Stomach (tissue), 9 donors: Measurements from ENCODE around the gene PSD4. TPM values are rescaled to one million over a fixed set of nuclear protein-coding genes. Genes with fewer than 3 reads are reported as not detected.

Experiments
- DNase-seq, 2 donors: peaks; one replicate each; pipeline versions ENCODE4 v3.0.0 to v3.0.0-alpha.2; 2013 to 2019
- H3K27ac ChIP-seq, 5 donors: fragments of 200-600 bp in 4 of 5; sonication (generic) in 4 of 5; one replicate each; pipeline ENCODE4 v1.5.1; 2013 to 2019; ENCODE audit warnings: mild to moderate bottlenecking in 1 of 5, moderate library complexity in 1 of 5
- H3K27me3 ChIP-seq, 3 donors: fragments of 200-600 bp; sonication (generic); one replicate each; pipeline ENCODE4 v1.5.1; 2017 to 2019; ENCODE audit warnings: mixed run types in 1 of 3
- H3K36me3 ChIP-seq, 4 donors: fragments of 200-600 bp; sonication (generic); 1 replicate in 3 of 4; 2 replicates in 1 of 4; pipeline ENCODE4 v1.5.1; 2016 to 2019
- H3K4me1 ChIP-seq, 4 donors: fragments of 200-600 bp; sonication (generic); one replicate each; pipeline ENCODE4 v1.5.1; 2016 to 2019
- H3K4me3 ChIP-seq, 4 donors: fragments of 200-600 bp; sonication (generic) in 3 of 4; one replicate each; pipeline ENCODE4 v1.5.1; 2016 to 2019; ENCODE audit warnings: mild to moderate bottlenecking in 1 of 4
- H3K9me3 ChIP-seq, 4 donors: fragments of 200-600 bp; sonication (generic); one replicate each; pipeline ENCODE4 v1.5.1; 2016 to 2019
- EP300 ChIP-seq: sonication (generic); formaldehyde crosslinking; IDR thresholded peaks from one replicate; pipeline ENCODE4 v1.6.1; 2017; ENCODE audit warnings: antibody characterized with exemption
- POLR2A ChIP-seq, 4 donors: fragments of 450-650 bp; IDR thresholded peaks; one replicate each; pipeline ENCODE4 v1.6.1; 2016; ENCODE audit warnings: antibody characterized with exemption in 4 of 4, control low read depth in 2 of 4, mild to moderate bottlenecking in 1 of 4, moderate library complexity in 1 of 4
- POLR2AphosphoS5 ChIP-seq, 3 donors: sonication (generic); formaldehyde crosslinking; IDR thresholded peaks; one replicate each; pipeline ENCODE4 v1.6.1; 2016; ENCODE audit warnings: antibody characterized with exemption in 3 of 3
- WGBS, 5 donors: extraction: QIAGEN DNeasy Blood & Tissue Kit in 3 of 5; methylation state at CpG; one replicate each; pipeline versions ENCODE4 v1.1.5 to v1.1.7; 2013 to 2018; 5-methylcytosine and 5-hydroxymethylcytosine counted together
- intact Hi-C: fragments of 100-400 bp; cut with DNase I; formaldehyde crosslinking; loops from one replicate; pipeline ENCODE4 v1.15.1; 2023; ENCODE audit warnings: low total_unique reads
- polyA plus RNA-seq, 3 donors: library from polyadenylated mRNA; stranded (reverse); fragments of 200-250 nt; gene quantifications; one replicate each; pipeline ENCODE4 v1.2.3, GENCODE V29; 2013
- total RNA-seq, 5 donors: library from RNA; depleted of rRNA; stranded (reverse); fragments of >200 nt; gene quantifications; one replicate each; pipeline versions ENCODE4 v1.1.0 to v1.2.3, GENCODE V29; 2014 to 2016
- TF ChIP-seq, protein P1 (sequence below), 7 experiments: fragments of 450-650 bp in 4 of 7; fragments of 200-600 bp in 3 of 7; sonication (generic) in 3 of 7; IDR thresholded peaks; one replicate each; pipeline ENCODE4 v1.5.1; 2016 to 2019; ENCODE audit warnings: antibody characterized with exemption in 7 of 7, control low read depth in 2 of 7, mild to moderate bottlenecking in 1 of 7
- donor health status: healthy with polysubstance abuse.
- donor health status: Bipolar disorder and iron deficiency.
- donor health status: healthy.

Gene PSD4
- total and polyA plus RNA-seq, 8 donors, result 19.9 to 146 (median 36.4) TPM

DNA sequence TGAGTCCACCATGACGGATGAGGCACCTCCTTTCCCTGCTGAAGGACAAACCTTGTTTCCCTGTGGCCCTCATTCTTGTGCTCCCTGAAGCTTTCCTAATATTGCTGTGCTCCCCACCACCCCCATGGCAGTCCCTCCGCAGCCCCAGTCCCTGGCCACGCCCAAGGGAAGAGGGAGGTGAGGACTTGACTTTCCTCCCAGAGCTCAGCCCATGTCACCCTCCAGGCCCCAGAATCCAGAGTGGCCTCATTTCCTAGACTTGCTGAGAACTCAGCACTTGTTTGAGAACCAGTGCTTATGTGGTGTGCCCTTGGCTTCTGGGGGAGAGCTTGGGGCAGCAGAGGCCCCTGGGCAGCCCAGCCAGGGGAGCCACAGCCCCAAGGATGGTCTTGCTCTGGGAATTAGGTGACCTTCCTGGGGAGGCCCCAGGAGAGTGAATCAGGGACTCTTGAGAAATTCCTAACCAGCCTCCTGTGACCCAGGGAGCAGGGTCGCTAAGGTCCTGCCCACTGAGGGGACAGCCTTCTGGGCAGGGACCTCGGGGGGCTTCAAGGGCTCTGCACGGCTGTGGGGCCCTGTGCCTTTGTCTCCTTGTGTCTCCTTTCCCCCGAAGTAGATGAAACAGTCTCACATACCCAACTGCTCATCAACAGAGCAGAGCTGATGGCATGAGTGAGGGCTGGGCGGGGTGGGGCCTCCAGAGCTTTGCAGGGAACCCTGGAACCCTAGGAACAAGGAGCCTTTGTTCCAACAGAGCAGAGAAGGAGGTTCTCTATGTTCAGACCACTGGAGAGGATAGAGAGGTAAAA is 27.9 kb downstream of the PSD4 start:
- peaks cover 3 to 42% (median 30%) of the 10 kb centered on the region in 4 donors for H3K36me3 ChIP-seq
- intact Hi-C loops, result loop anchor here (5.0 kb wide), 1 partner anchor 64 kb away; no protein-coding TSS in a partner anchor
- DNase-seq, result peak in 1 of 2 donors; percentile 32
- TF ChIP-seq POLR2A (IDR thresholded peaks at IDR 0.05) (no peak), POLR2AphosphoS5 (IDR thresholded peaks at IDR 0.05) (no peak), EP300 (no peak)
- TF ChIP-seq, protein P1, sequence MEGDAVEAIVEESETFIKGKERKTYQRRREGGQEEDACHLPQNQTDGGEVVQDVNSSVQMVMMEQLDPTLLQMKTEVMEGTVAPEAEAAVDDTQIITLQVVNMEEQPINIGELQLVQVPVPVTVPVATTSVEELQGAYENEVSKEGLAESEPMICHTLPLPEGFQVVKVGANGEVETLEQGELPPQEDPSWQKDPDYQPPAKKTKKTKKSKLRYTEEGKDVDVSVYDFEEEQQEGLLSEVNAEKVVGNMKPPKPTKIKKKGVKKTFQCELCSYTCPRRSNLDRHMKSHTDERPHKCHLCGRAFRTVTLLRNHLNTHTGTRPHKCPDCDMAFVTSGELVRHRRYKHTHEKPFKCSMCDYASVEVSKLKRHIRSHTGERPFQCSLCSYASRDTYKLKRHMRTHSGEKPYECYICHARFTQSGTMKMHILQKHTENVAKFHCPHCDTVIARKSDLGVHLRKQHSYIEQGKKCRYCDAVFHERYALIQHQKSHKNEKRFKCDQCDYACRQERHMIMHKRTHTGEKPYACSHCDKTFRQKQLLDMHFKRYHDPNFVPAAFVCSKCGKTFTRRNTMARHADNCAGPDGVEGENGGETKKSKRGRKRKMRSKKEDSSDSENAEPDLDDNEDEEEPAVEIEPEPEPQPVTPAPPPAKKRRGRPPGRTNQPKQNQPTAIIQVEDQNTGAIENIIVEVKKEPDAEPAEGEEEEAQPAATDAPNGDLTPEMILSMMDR (IDR thresholded peaks at IDR 0.05), result no peak
- H3K9me3 ChIP-seq, result no peaks in the 10 kb centered on the region
- H3K4me3 ChIP-seq, result no peak overlapping the region
- H3K27ac ChIP-seq, result peak overlapping the region in 3 of 5 donors; percentile 14 to 54 (median 37)
- 53 to 68% (median 59%) methylated on average over 4 to 8 of the region's 8 CpGs for WGBS, 5 donors
- H3K27me3 ChIP-seq, result no peaks in the 10 kb centered on the region
- H3K4me1 ChIP-seq, result peaks cover 11 to 51% (median 42%) of the 10 kb centered on the region in 4 donors

DNA sequence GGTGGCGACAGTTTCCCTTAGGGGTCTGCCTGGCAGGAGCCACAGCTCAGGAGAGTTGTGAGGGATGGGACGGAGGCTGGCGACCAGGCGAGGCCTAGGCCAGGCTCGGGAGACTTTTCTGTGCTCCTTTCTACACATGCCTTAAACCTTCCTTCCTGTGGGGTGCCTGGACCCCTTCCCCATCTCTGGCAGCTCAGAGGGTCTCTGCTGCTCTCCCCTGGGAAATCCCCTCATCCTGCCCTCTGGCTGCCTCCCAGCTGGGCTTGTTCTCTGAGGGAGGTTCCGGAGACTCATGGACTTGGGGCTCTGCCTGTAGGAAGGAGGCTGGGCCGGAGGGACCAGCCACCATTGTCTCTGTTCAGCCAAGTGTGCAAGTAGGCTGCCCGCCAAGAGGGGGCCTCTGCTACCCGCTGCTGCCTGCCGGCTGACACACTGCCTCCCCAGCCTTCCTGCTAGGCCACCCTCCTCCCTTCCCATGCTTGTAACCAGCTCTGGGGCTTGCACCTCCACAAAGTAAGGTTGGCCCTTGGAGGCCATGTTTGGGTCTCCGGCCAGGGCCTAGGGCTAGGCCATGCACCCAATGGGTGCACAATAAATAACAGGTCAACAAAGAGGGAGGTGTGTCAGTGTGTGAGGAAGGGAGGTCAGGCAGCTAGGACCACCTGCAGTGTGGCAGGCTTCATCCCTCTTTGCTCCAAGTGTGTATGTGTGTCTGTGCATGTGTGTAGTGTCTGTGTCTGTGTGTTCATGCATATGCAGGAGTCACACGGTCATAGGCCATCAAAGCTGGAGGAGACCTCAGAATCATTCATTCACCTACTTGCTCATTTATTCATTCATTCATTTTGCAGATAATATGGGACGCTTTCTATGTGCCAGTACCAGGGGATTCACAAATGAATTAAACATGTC is 28.8 kb downstream of the PSD4 start:
- Histone ChIP-seq H3K27me3 (no peaks in the 10 kb centered on the region), H3K27ac (peak overlapping the region in 3 of 5 donors; percentile 14 to 54 (median 37)), H3K4me1 (peaks cover 11 to 56% (median 45%) of the 10 kb centered on the region in 4 donors), H3K4me3 (no peak overlapping the region), H3K9me3 (no peaks in the 10 kb centered on the region), H3K36me3 (peaks cover 3 to 33% (median 25%) of the 10 kb centered on the region in 4 donors)
- intact Hi-C loops, result loop anchor here (5.0 kb wide), 1 partner anchor 65 kb away; no protein-coding TSS in a partner anchor
- TF ChIP-seq EP300, result no peak
- TF ChIP-seq POLR2AphosphoS5 (IDR thresholded peaks at IDR 0.05), result no peak
- TF ChIP-seq, protein P1 (IDR thresholded peaks at IDR 0.05), result no peak
- TF ChIP-seq POLR2A (IDR thresholded peaks at IDR 0.05), result no peak
- peak in 1 of 2 donors; percentile 26 for DNase-seq
- WGBS, 5 donors, result 58 to 71% (median 64%) methylated on average over 11 to 13 of the region's 13 CpGs

DNA sequence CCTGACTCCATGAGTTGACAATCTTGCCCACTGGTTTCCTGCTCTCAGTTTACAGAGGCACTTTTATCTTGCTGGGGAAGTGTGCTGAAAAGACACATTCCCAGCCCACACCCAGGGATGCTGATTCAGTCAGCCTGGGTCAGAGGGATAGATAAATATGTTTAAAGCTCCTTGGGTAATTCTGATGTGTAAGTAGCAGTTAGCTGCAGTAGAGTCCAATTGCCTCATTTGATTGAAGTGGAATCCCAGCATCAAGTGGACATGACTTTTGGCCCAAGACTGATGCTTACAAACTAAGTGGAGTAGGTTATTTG is 29.4 kb downstream of the PSD4 start:
- DNase-seq, result no peak
- H3K36me3 ChIP-seq, result peaks cover 3 to 29% (median 23%) of the 10 kb centered on the region in 4 donors
- no peak overlapping the region for H3K27ac ChIP-seq
- intact Hi-C loops, result loop anchor here (5.0 kb wide), 1 partner anchor 66 kb away; no protein-coding TSS in a partner anchor
- H3K4me1 ChIP-seq, result peaks cover 11 to 55% (median 43%) of the 10 kb centered on the region in 4 donors
- TF ChIP-seq POLR2A (IDR thresholded peaks at IDR 0.05) (no peak), POLR2AphosphoS5 (IDR thresholded peaks at IDR 0.05) (no peak), EP300 (no peak)
- TF ChIP-seq, protein P1 (IDR thresholded peaks at IDR 0.05), result no peak
- H3K27me3 ChIP-seq, result no peaks in the 10 kb centered on the region
- no peak overlapping the region for H3K4me3 ChIP-seq
- H3K9me3 ChIP-seq, result no peaks in the 10 kb centered on the region

DNA sequence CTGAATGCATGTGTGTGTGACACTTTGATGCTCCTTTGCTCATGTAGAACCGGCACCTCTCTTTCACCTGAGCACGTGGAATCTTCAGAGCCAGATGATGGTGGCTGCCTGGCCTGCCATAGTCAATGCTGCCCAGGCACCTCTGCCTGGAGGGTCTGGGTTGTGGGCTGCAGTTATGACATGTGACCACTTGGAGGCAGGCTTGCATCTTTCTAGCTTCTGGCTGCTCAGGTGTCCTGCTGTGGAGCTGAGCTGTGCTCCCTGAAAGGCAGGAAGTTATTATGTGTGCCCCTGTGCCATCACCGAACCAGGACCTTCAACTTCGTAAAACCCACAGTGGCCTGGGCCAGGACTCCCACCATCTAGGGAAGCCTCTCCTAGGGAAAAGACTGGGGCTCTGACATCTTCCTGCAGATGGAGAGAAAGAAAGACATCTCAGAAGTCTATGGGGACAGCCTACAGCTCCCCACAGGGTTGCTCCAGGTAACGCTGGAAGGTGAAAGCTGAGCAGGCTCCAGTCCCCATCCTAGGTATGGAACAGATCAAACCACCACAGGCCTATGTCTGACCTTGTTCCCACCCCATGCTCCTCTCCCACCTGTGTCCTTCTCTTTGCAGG is 30.2 kb downstream of the PSD4 start:
- Histone ChIP-seq H3K9me3 (no peaks in the 10 kb centered on the region), H3K4me3 (no peak overlapping the region), H3K27ac (peak overlapping the region; percentile 9 to 77 (median 41)), H3K4me1 (peaks cover 13 to 54% (median 39%) of the 10 kb centered on the region in 4 donors), H3K27me3 (no peaks in the 10 kb centered on the region), H3K36me3 (peaks cover 3 to 29% (median 23%) of the 10 kb centered on the region in 4 donors)
- peak; percentile 84 to 92 for DNase-seq
- WGBS, 5 donors, result 6 to 25% (median 17%) methylated on average over 5 of the region's 5 CpGs
- no peak for TF ChIP-seq POLR2A (IDR thresholded peaks at IDR 0.05)
- TF ChIP-seq, protein P1 (IDR thresholded peaks at IDR 0.05), result peak in 5 of 7 experiments; percentile 83 to 94 (median 90)
- TF ChIP-seq POLR2AphosphoS5 (IDR thresholded peaks at IDR 0.05), result peak in 1 of 3 donors; percentile 62
- TF ChIP-seq EP300, result no peak
- intact Hi-C loops, result loop anchor here (5.0 kb wide), 1 partner anchor 67 kb away; no protein-coding TSS in a partner anchor
